Mesothelial cell of epicardium (in vitro differentiated cells): ENCODE data around the gene GIMAP8. TPM values are rescaled to one million over a fixed set of nuclear protein-coding genes. Genes with fewer than 3 reads are reported as not detected.
A peak's percentile ranks its signal among the peaks of the same experiment; 100 is the strongest.

ENCODE experiments used
- DNase-seq, 2 experiments: peaks; one replicate each; pipeline ENCODE4 v3.0.0; 2021; ENCODE audit warnings: low spot score in 2 of 2; ENCODE audit not compliant: unreplicated experiment in 2 of 2
- H3K27ac Mint-ChIP-seq: 2 replicates; pipeline ENCODE4 v1.8.0; 2021; ENCODE audit warnings: mixed read lengths
- H3K27me3 Mint-ChIP-seq: 2 replicates; pipeline ENCODE4 v1.8.0; 2021; ENCODE audit warnings: low read depth, mixed read lengths
- H3K36me3 Mint-ChIP-seq: 2 replicates; pipeline ENCODE4 v1.8.0; 2021; ENCODE audit warnings: mixed read lengths
- H3K4me1 Mint-ChIP-seq: 2 replicates; pipeline ENCODE4 v1.8.0; 2021; ENCODE audit warnings: mixed read lengths
- H3K4me3 Mint-ChIP-seq: 2 replicates; pipeline ENCODE4 v1.8.0; 2021; ENCODE audit warnings: mild to moderate bottlenecking, moderate library complexity, mixed read lengths
- H3K9me3 Mint-ChIP-seq: 2 replicates; pipeline ENCODE4 v1.8.0; 2021; ENCODE audit warnings: mixed read lengths
- total RNA-seq: library from RNA; stranded (reverse); gene quantifications from 3 replicates; pipeline ENCODE4 v1.2.1, GENCODE V29; 2021
- TF ChIP-seq, protein P1 (sequence below): fragments of 200-600 bp; sonication (generic); IDR thresholded peaks from one replicate; pipeline ENCODE4 v1.5.0; 2021; ENCODE audit warnings: antibody characterized with exemption; ENCODE audit not compliant: unreplicated experiment

GIMAP8 gene
- total RNA-seq, 1 donor from 2014 or later: not detected

GRCh38 chr7:150410680-150411346 lies 39.6 kb upstream of the GIMAP8 start:
- TF ChIP-seq, protein P1, sequence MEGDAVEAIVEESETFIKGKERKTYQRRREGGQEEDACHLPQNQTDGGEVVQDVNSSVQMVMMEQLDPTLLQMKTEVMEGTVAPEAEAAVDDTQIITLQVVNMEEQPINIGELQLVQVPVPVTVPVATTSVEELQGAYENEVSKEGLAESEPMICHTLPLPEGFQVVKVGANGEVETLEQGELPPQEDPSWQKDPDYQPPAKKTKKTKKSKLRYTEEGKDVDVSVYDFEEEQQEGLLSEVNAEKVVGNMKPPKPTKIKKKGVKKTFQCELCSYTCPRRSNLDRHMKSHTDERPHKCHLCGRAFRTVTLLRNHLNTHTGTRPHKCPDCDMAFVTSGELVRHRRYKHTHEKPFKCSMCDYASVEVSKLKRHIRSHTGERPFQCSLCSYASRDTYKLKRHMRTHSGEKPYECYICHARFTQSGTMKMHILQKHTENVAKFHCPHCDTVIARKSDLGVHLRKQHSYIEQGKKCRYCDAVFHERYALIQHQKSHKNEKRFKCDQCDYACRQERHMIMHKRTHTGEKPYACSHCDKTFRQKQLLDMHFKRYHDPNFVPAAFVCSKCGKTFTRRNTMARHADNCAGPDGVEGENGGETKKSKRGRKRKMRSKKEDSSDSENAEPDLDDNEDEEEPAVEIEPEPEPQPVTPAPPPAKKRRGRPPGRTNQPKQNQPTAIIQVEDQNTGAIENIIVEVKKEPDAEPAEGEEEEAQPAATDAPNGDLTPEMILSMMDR: no peak
- peak overlapping the region; percentile 25 for H3K27ac Mint-ChIP-seq
- no peaks in the 10 kb centered on the region for H3K27me3 Mint-ChIP-seq
- peaks cover 14% of the 10 kb centered on the region for H3K4me1 Mint-ChIP-seq
- DNase-seq: no peak
- H3K9me3 Mint-ChIP-seq: no peaks in the 10 kb centered on the region
- H3K4me3 Mint-ChIP-seq: no peak overlapping the region
- peaks cover 7% of the 10 kb centered on the region for H3K36me3 Mint-ChIP-seq

GRCh38 chr7:150411606-150412005 lies 38.8 kb upstream of the GIMAP8 start:
- Mint-ChIP-seq H3K27me3 (no peaks in the 10 kb centered on the region), H3K4me3 (no peak overlapping the region), H3K4me1 (peaks cover 9% of the 10 kb centered on the region), H3K36me3 (peaks cover 7% of the 10 kb centered on the region), H3K27ac (no peak overlapping the region), H3K9me3 (no peaks in the 10 kb centered on the region)
- TF ChIP-seq, protein P1: no peak
- no peak for DNase-seq

GRCh38 chr7:150412016-150412415 lies 38.4 kb upstream of the GIMAP8 start:
- Mint-ChIP-seq H3K4me1 (peaks cover 5% of the 10 kb centered on the region), H3K36me3 (peaks cover 6% of the 10 kb centered on the region), H3K4me3 (no peak overlapping the region), H3K27ac (no peak overlapping the region), H3K9me3 (no peaks in the 10 kb centered on the region), H3K27me3 (no peaks in the 10 kb centered on the region)
- no peak for DNase-seq
- TF ChIP-seq, protein P1: no peak

DNA sequence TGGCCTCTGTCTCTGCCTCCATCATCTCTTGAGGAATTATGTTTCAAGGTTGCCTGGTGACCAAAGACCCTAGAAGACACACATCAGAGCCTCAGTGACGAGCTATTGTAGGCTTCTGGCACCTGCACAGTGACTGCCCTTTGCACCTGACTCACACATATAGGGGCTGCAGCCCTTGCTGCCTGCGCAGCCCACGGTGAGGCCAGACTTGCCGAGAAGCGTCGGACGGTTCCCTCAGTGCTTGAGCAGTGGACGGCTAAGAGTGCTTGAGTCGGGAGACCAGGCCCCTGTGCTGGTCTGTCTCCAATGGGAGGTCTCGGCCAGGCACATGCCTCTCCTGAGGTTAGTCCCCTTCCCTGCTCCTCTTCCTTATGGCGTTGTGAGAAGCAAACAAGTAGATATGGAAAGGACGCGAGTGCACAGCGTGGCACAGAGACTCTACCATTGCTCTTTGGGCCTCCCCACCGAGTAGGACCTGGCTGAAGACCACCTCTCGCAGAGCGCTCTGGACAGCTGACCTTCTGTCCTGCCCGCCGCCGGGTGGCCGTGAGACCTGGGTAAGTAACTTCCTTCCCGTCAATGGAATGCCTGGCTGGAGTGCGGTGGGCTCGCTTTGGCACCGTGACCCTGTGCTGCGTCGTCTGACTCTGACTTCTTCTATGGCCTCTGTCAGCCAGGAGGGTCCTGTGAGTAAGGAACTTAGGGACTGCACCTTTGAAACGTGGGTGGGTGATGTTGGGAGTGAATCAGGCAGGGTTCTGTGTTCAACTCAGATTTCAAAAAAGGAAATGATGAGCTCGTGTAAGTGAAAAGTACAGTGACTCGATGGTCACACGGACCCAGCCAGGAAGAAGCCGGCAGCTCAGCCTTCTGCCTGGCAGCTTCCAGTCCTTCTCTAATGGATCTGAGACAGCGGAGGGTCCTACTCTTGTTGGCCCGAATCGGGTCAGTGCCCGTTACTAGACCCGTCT lies 37.6 kb upstream of the GIMAP8 start:
- Mint-ChIP-seq H3K27me3 (no peaks in the 10 kb centered on the region), H3K36me3 (peaks cover 4% of the 10 kb centered on the region), H3K9me3 (no peaks in the 10 kb centered on the region), H3K4me3 (no peak overlapping the region), H3K4me1 (peaks cover 3% of the 10 kb centered on the region), H3K27ac (no peak overlapping the region)
- DNase-seq: no peak
- TF ChIP-seq, protein P1: no peak

- peaks cover 2% of the 10 kb centered on the region for H3K36me3 Mint-ChIP-seq
- H3K27me3 Mint-ChIP-seq: no peaks in the 10 kb centered on the region
- H3K4me1 Mint-ChIP-seq: peaks cover 3% of the 10 kb centered on the region
- no peak for DNase-seq
- no peak overlapping the region for H3K4me3 Mint-ChIP-seq
- no peak overlapping the region for H3K27ac Mint-ChIP-seq
- H3K9me3 Mint-ChIP-seq: no peaks in the 10 kb centered on the region
- TF ChIP-seq, protein P1: no peak
These were observed 36.8 kb upstream of the GIMAP8 start for GRCh38 chr7:150413640-150414081.
